AG04450 (cell line): ENCODE measurements around the gene GJD4. TPM values are rescaled to one million over a fixed set of nuclear protein-coding genes. Genes with fewer than 3 reads are reported as not detected.

ENCODE experiments used
- CTCF ChIA-PET: fragments of 300-600, 350-600 bp; formaldehyde crosslinking; extraction: SDS; loops from one replicate; lab custom pipeline; 2022; ENCODE audit warnings: antibody characterized with exemption, inconsistent platforms; lab: Charles Lee
- POLR2A ChIA-PET: fragments of 350-600 bp; formaldehyde crosslinking; extraction: SDS; loops from one replicate; lab custom pipeline; 2021; ENCODE audit warnings: antibody characterized with exemption, inconsistent platforms; lab: Yijun Ruan, JAX
- DNase-seq: peaks from one replicate; pipeline ENCODE4 v3.0.0-alpha.2; 2011; ENCODE audit warnings: low read depth, low spot score
- H3K27ac ChIP-seq: one replicate; pipeline ENCODE4 v1.5.1; 2012; ENCODE audit warnings: low read depth, low read length, control low read depth
- H3K27me3 ChIP-seq: one replicate; pipeline ENCODE4 v1.6.0; 2012; ENCODE audit warnings: low read length; ENCODE audit not compliant: control insufficient read depth, insufficient read depth
- H3K4me3 ChIP-seq: 2 replicates; pipeline ENCODE4 v1.5.1; 2011; ENCODE audit warnings: mild to moderate bottlenecking, low read depth, low read length, control low read depth
- H3K9me3 ChIP-seq: 2 replicates; pipeline ENCODE4 v1.5.1; 2012; ENCODE audit warnings: low read length; ENCODE audit not compliant: control insufficient read depth, insufficient read depth
- CTCF ChIP-seq: IDR thresholded peaks from 2 replicates; pipeline ENCODE4 v1.5.1; 2011; ENCODE audit warnings: low read depth, low read length, control low read depth, inconsistent platforms
- polyA plus RNA-seq: library from polyadenylated mRNA; depleted of rRNA; stranded (reverse); fragments of >200 nt; gene quantifications from 2 replicates; pipeline ENCODE4 v1.2.3, GENCODE V29; 2011

GJD4 gene
- polyA plus RNA-seq, 1 experiment = not detected

GRCh38 chr10:35585356-35585755, 19.8 kb upstream of the GJD4 start:
- no peak for DNase-seq
- CTCF ChIA-PET = no interaction called here
- Histone ChIP-seq H3K27me3 (peaks cover 6% of the 10 kb centered on the region), H3K9me3 (no peaks in the 10 kb centered on the region), H3K4me3 (no peak overlapping the region), H3K27ac (no peak overlapping the region)
- TF ChIP-seq CTCF = no peak
- POLR2A ChIA-PET = no interaction called here

DNA sequence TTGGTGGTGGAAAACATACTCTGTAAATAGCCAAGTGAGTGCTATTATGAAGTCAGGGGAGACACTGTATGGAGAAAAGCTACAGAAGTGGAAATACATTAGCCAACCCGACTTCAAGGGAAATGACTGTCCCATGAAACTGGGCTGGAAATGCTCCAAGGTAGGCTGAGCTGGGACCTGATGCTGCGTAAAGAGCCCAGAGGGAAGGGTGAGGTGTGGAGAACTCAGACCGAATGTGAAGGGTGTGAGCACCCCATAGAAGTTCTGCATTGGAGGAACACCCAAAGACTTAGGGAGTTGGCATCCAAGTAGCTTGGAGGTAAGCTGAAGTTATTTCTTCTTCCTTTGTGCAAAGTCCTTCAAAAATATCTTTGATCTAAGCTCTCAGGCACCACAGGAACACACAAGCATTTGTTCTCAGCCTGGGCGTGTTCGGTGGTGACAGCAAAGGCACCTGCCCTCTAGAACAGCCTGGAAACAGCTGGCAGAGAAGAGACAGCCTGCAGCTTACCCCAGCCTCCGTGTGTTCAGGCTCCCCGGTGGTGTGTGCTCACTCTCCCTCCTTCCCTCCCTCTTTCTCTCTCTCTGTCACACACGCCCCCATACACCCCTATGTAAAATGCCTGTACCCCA, 19.1 kb upstream of the GJD4 start:
- CTCF ChIA-PET = interaction anchor here (0.6 to 0.9 kb wide), 2 partner anchors 8 to 346 kb away, joined by 3 to 7 read pairs; no protein-coding TSS in a partner anchor
- no peak overlapping the region for H3K4me3 ChIP-seq
- 0 out of 2 replicates have a peak, but pooled peaks cover 2% of the 10 kb centered on the region for H3K9me3 ChIP-seq
- peaks cover 3% of the 10 kb centered on the region for H3K27me3 ChIP-seq
- POLR2A ChIA-PET = no interaction called here
- TF ChIP-seq CTCF = no peak
- H3K27ac ChIP-seq = no peak overlapping the region
- no peak for DNase-seq

- H3K4me3 ChIP-seq = no peak overlapping the region
- H3K27me3 ChIP-seq = peaks cover 10% of the 10 kb centered on the region
- no peak for DNase-seq
- no peak for TF ChIP-seq CTCF
- no peak overlapping the region for H3K27ac ChIP-seq
- ChIA-PET POLR2A (no interaction called here), CTCF (interaction anchor here (1.5 kb wide), 1 partner anchor 25 kb away, joined by 7 read pairs; no protein-coding TSS in a partner anchor)
- 0 out of 2 replicates have a peak, but pooled peaks cover 2% of the 10 kb centered on the region for H3K9me3 ChIP-seq
Observed at GRCh38 chr10:35588836-35589235, 16.3 kb upstream of the GJD4 start.

DNA sequence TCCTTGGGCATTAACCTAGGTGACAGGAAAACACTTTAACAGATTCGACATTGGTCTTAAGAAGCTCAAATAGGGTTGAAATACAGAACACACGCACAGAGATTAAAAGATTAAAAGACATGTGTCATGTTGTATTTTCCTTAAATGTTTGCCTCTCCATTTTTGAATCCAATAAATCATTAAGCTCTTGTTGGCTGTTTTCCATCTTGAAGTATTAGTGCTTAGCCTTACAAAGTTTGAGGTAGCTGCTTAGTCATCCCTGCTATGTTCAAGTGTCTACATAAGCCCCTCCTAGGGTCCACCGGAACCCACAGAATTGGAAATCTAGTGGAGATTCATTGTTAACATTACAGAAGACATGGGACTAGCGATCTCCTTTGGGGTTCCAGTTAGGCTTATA, 12.7 kb upstream of the GJD4 start:
- no peak for DNase-seq
- Histone ChIP-seq H3K27ac (no peak overlapping the region), H3K4me3 (no peak overlapping the region), H3K9me3 (0 out of 2 replicates have a peak, but pooled peaks cover 2% of the 10 kb centered on the region), H3K27me3 (peaks cover 10% of the 10 kb centered on the region)
- TF ChIP-seq CTCF = no peak
- POLR2A ChIA-PET = no interaction called here
- CTCF ChIA-PET = interaction anchor here (1.0 kb wide), 1 partner anchor 30 kb away, joined by 3 read pairs; no protein-coding TSS in a partner anchor
